GM18517 (cell line): ENCODE results near the gene MRPL1.
A peak's percentile ranks its signal among the peaks of the same experiment; 100 is the strongest.

Experiments
- ATAC-seq: cut with Tn5 transposase; IDR thresholded peaks from one replicate; pipeline ENCODE4 v1.9.1; 2021; ENCODE audit warnings: mild to moderate bottlenecking, moderate library complexity; ENCODE audit not compliant: unreplicated experiment

MRPL1 gene

GRCh38 chr4:77862478-77863216 is at the start of gene MRPL1:
MRPL1 (plus strand) TSS chr4:77862830; CDS start chr4:77862849, 19 bp downstream.
- ATAC-seq: peak; percentile 86

GRCh38 chr4:77815636-77816035 is 47.0 kb upstream of the MRPL1 start:
- no peak for ATAC-seq

- ATAC-seq: no peak
Measured at GRCh38 chr4:77816546-77816945, 46.1 kb upstream of the MRPL1 start.

GRCh38 chr4:77817304-77818072 is 45.1 kb upstream of the MRPL1 start:
- no peak for ATAC-seq

- ATAC-seq: no peak
Measured at GRCh38 chr4:77818073-77818601, 44.5 kb upstream of the MRPL1 start.

- ATAC-seq: no peak
Measured at GRCh38 chr4:77818602-77819403, 43.8 kb upstream of the MRPL1 start, which contains the start of gene CNOT6L. CNOT6L (minus strand) TSS chr4:77819368; CDS start chr4:77819308, 60 bp downstream.

GRCh38 chr4:77819404-77819842 is 43.2 kb upstream of the MRPL1 start:
- ATAC-seq: peak; percentile 2

GRCh38 chr4:77819843-77820648 is 42.6 kb upstream of the MRPL1 start:
- ATAC-seq: peak; percentile 77

- ATAC-seq: no peak
Measured at GRCh38 chr4:77820649-77821561, 41.7 kb upstream of the MRPL1 start.

- ATAC-seq: no peak
Measured at GRCh38 chr4:77821775-77822174, 40.9 kb upstream of the MRPL1 start.

GRCh38 chr4:77826275-77826674 is 36.4 kb upstream of the MRPL1 start:
- no peak for ATAC-seq

- peak; percentile 78 for ATAC-seq
Measured at GRCh38 chr4:77827343-77827742, 35.3 kb upstream of the MRPL1 start.

GRCh38 chr4:77833126-77833724 is 29.4 kb upstream of the MRPL1 start:
- ATAC-seq: no peak

- no peak for ATAC-seq
Measured at GRCh38 chr4:77834403-77834802, 28.2 kb upstream of the MRPL1 start.

GRCh38 chr4:77843628-77844027 is 19.0 kb upstream of the MRPL1 start:
- no peak for ATAC-seq

- no peak for ATAC-seq
Measured at GRCh38 chr4:77844363-77844762, 18.3 kb upstream of the MRPL1 start.

GRCh38 chr4:77845400-77845799 is 17.2 kb upstream of the MRPL1 start:
- no peak for ATAC-seq

GRCh38 chr4:77845929-77846328 is 16.7 kb upstream of the MRPL1 start:
- no peak for ATAC-seq

GRCh38 chr4:77848508-77848907 is 14.1 kb upstream of the MRPL1 start:
- ATAC-seq: no peak
